ENCODE results near the gene PCSK5.

- TF ChIP-seq, protein P1, sequence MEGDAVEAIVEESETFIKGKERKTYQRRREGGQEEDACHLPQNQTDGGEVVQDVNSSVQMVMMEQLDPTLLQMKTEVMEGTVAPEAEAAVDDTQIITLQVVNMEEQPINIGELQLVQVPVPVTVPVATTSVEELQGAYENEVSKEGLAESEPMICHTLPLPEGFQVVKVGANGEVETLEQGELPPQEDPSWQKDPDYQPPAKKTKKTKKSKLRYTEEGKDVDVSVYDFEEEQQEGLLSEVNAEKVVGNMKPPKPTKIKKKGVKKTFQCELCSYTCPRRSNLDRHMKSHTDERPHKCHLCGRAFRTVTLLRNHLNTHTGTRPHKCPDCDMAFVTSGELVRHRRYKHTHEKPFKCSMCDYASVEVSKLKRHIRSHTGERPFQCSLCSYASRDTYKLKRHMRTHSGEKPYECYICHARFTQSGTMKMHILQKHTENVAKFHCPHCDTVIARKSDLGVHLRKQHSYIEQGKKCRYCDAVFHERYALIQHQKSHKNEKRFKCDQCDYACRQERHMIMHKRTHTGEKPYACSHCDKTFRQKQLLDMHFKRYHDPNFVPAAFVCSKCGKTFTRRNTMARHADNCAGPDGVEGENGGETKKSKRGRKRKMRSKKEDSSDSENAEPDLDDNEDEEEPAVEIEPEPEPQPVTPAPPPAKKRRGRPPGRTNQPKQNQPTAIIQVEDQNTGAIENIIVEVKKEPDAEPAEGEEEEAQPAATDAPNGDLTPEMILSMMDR (IDR thresholded peaks at IDR 0.05), result no peak
- TF ChIP-seq POLR2A (IDR thresholded peaks at IDR 0.05), result no peak
Measured at GRCh38 chr9:76192013-76192412, 301.5 kb downstream of the PCSK5 start.
